Subcutaneous abdominal adipose tissue (tissue), 5 donors: ENCODE data around the gene AFMID.

Experiments
- H3K27ac ChIP-seq: one replicate; pipeline ENCODE4 v1.7.0; 2013; ENCODE audit warnings: low read depth, mild to moderate bottlenecking, inconsistent platforms, low read length, moderate library complexity
- H3K27me3 ChIP-seq, 5 donors: one replicate each; pipeline ENCODE4 v1.7.0; 2013; ENCODE audit warnings: low read length in 5 of 5, inconsistent platforms in 1 of 5; ENCODE audit not compliant: control insufficient read depth in 5 of 5, insufficient read depth in 4 of 5
- H3K36me3 ChIP-seq, 5 donors: one replicate each; pipeline ENCODE4 v1.7.0; 2013; ENCODE audit warnings: low read length in 5 of 5; ENCODE audit not compliant: control insufficient read depth in 5 of 5, insufficient read depth in 5 of 5
- H3K4me1 ChIP-seq, 5 donors: one replicate each; pipeline ENCODE4 v1.7.0; 2013; ENCODE audit warnings: low read length in 5 of 5, mild to moderate bottlenecking in 3 of 5, moderate library complexity in 1 of 5; ENCODE audit not compliant: control insufficient read depth in 5 of 5, insufficient read depth in 5 of 5
- H3K4me3 ChIP-seq, 5 donors: one replicate each; pipeline ENCODE4 v1.7.0; 2013; ENCODE audit warnings: low read length in 5 of 5, low read depth in 1 of 5
- H3K9ac ChIP-seq, 5 donors: one replicate each; pipeline ENCODE4 v1.7.0; 2013; ENCODE audit warnings: low read length in 5 of 5, mild to moderate bottlenecking in 4 of 5, moderate library complexity in 3 of 5
- H3K9me3 ChIP-seq, 5 donors: one replicate each; pipeline ENCODE4 v1.7.0; 2013; ENCODE audit warnings: low read length in 5 of 5; ENCODE audit not compliant: control insufficient read depth in 5 of 5
- donor health status: healthy.
- donor health status: healthy.
- donor health status: healthy.
- donor health status: healthy.
- donor health status: healthy.

The AFMID gene

DNA sequence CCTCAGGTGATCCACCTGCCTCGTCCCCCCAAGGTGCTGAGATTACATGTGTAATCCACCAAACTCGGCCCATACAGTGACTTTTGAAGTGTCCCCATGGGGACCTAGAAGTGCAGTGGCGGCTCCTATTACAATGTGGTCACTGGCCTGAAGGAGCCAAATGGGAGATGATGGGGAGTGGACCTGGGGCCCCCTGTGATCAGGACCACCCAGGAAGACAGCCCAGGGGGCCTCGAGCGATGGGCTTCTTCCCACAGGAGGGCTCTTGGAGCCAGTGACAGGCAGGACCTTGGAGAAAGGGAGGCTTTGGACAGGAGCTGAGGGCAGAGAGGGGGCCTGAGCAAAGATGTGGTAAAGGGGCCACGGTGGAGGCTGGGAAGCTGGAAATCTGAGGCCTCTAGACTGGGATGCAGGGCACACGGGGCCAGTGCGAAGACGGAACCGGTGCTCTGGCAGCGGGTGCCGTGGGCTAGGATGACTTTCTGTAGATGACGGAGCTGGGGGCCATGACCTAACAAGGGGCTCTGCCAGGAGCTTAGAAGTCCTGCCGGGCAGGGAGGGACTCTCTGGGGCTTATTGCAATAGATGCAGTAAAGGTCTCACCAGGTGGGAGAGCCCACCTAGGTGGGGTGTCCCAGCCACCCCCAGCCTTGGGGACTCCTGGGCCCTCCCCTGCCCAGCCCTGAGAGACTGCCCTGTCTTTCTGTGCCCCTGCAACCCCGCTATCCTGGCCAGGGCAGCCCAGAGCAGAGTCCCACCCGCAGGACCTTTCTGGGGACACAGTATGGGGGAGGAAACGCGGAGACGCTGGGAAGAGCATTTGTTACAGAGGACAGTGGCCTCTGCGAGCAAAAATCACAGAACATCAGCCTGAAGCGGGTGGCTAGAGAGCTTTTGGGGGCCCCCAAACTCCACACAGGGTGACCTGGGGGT is 43.7 kb upstream of the AFMID start:
- Histone ChIP-seq H3K4me3 (no peak overlapping the region), H3K9me3 (no peaks in the 10 kb centered on the region), H3K4me1 (peaks cover 17 to 63% (median 49%) of the 10 kb centered on the region in 5 donors), H3K27me3 (no peaks in the 10 kb centered on the region), H3K36me3 (peaks cover 0 to 3% (median 0%) of the 10 kb centered on the region in 5 donors), H3K27ac (peak overlapping the region; percentile 86), H3K9ac (peak overlapping the region in 2 of 5 donors; percentile 36 to 37)

DNA sequence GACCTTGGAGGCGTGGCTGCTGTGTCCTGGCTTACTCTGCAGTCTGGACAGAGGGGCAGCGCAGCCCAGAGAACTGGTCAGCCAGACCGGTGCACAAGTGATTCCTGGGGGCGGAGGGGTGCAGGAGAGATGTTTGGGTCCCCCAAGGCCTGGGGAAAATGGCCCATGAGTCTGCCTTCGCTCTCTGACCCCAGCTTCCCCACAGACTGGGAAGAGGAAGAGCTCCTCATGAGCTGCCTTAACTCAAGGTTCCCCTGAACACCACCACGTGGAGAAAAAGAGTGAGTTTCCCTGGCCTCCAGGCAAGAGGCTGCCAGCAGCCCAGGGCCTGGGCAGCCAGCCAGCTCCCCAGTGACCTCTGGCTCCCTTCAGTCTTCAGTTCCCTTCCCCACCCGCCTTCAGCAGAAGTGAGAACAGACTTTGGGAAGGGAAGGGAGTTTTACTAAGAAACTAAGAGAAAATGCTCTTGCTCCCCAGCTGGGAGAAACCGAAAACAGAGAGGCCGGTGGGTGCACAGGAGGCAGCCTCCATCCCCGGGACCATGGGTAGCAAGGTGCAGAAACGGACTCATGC is 42.9 kb upstream of the AFMID start:
- Histone ChIP-seq H3K27ac (peak overlapping the region; percentile 86), H3K4me3 (peak overlapping the region in 4 of 5 donors; percentile 9 to 49 (median 29)), H3K4me1 (peaks cover 17 to 60% (median 49%) of the 10 kb centered on the region in 5 donors), H3K9ac (peak overlapping the region in 4 of 5 donors; percentile 7 to 57 (median 38)), H3K9me3 (no peaks in the 10 kb centered on the region), H3K27me3 (no peaks in the 10 kb centered on the region), H3K36me3 (peaks cover 0 to 3% (median 0%) of the 10 kb centered on the region in 5 donors)

DNA sequence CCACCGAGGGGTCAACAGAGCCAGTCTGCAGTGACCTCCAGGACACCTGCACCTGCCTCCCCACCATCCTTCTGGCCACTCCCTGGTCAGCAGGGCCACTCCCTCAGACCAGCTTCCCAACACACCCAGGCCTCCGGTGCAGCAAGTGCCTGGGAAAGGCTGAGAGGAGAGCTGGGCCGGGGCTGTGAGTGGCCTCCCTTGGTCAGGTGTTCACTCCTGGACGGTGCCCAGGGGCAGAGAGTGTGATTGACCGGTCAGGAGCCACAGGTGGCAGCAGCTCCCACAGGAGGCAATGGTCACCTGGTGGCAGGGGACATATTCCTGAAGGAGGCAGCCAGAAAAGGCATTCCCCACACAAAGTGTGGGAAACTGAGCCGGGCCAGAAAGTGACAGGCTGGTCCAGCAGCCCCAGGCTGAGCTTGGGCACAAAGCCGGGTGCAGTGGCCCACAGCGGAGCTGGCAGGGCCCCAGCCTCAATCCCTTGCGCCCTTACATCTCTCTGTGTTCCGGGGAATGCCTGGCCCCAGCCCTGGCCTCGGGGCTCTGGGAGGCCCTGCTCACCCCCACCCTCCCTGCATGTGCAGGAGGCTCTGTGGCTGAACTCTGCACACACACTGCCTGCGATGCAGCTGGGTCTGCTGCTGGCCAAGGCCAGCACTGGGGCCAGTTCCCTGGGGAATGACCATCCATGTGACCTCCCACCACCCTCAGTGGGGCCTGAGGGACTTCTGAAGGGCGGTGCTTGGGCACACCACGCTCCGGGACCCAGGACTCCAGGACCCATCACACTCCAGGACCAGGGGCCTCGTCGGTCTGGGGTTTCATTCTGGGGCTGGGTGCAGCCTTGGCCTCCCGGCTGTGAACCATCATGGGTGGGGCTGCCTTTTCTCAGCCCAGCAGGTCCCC is 42.2 kb upstream of the AFMID start:
- peak overlapping the region in 4 of 5 donors; percentile 9 to 49 (median 29) for H3K4me3 ChIP-seq
- peak overlapping the region; percentile 86 for H3K27ac ChIP-seq
- peaks cover 0 to 3% (median 0%) of the 10 kb centered on the region in 5 donors for H3K36me3 ChIP-seq
- peaks cover 17 to 59% (median 49%) of the 10 kb centered on the region in 5 donors for H3K4me1 ChIP-seq
- no peaks in the 10 kb centered on the region for H3K9me3 ChIP-seq
- H3K27me3 ChIP-seq: no peaks in the 10 kb centered on the region
- peak overlapping the region in 4 of 5 donors; percentile 7 to 57 (median 30) for H3K9ac ChIP-seq

DNA sequence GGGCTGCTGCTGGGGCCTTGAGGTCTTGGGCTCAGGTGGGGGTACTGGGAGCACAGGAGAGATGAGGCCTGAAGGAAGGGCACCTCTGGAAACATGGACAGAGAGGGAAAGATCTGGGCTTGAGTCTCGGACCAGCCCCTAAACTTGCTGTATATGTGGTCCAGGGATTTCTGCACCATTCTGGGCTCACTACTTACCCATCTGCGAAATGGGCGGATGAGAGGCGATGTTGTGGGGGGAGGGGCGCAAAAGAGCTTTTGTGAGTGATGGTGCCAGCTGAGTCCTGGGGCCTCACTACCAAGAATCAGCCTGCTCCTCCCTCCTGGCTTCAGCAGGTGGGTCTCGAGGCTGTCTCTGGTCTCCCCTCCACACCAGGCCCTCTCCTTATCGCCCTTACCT is 40.7 kb upstream of the AFMID start:
- no peak overlapping the region for H3K27ac ChIP-seq
- no peaks in the 10 kb centered on the region for H3K27me3 ChIP-seq
- H3K36me3 ChIP-seq: peaks cover 0 to under 1% (median 0%) of the 10 kb centered on the region in 5 donors
- H3K4me3 ChIP-seq: no peak overlapping the region
- no peaks in the 10 kb centered on the region for H3K9me3 ChIP-seq
- no peak overlapping the region for H3K9ac ChIP-seq
- H3K4me1 ChIP-seq: peaks cover 17 to 49% (median 38%) of the 10 kb centered on the region in 5 donors

DNA sequence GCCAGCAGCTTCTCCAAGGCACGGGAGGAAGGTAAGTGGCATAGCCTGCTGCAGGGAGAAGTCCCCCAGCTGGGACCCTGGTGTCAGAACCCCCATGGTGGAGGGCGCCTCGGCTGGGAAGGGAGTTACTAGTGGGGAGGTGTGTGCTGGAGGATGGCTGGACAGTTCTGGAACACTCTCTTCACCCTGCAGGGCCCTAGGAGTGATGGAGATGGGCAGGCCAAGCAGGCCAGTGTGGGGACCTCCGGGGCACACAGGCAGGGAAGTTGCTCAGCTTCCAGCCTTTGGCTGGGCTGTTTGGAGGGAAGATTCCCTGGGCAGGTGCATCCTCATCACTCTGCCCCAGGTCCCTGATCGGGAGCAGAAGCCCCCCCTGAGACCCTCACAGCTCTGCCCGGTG is 40.3 kb upstream of the AFMID start:
- Histone ChIP-seq H3K9ac (no peak overlapping the region), H3K27ac (no peak overlapping the region), H3K36me3 (no peaks in the 10 kb centered on the region), H3K9me3 (no peaks in the 10 kb centered on the region), H3K27me3 (no peaks in the 10 kb centered on the region), H3K4me1 (peaks cover 16 to 49% (median 38%) of the 10 kb centered on the region in 5 donors), H3K4me3 (no peak overlapping the region)

DNA sequence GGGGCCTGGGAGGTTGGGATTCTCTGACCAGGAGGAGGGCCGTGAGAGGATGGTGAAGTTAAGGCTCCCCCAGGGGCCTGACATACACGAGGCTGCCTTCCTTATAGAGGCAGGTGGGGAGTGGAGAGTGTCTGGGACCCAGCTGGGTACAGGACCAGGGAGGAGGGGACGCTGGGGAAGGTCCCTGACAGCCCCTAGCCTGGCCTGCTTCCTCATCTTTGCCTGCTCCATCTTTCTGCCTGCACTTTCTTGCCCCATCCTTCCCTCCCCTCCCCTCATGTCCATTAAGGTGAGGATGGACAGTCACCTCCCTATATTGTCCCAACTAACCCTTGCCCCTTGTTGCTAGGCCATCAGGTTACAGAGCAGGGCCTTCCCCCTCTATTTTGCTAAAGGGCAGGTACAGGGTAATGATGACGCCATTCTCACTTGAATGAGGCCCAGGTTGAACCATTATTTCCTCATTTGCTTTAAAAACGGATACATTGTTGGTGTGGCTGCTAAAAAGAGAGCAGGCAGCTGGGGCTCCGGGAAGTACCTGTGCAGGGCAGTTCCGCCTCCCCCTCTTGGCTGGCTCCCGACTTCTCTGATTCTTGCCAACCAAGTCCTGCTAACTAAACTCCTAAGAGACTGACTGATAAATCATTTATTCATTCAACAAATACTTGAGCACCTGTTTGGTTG is 39.7 kb upstream of the AFMID start:
- Histone ChIP-seq H3K4me1 (peaks cover 16 to 44% (median 39%) of the 10 kb centered on the region in 5 donors), H3K36me3 (no peaks in the 10 kb centered on the region), H3K9ac (no peak overlapping the region), H3K27ac (no peak overlapping the region), H3K27me3 (no peaks in the 10 kb centered on the region), H3K4me3 (no peak overlapping the region), H3K9me3 (no peaks in the 10 kb centered on the region)

DNA sequence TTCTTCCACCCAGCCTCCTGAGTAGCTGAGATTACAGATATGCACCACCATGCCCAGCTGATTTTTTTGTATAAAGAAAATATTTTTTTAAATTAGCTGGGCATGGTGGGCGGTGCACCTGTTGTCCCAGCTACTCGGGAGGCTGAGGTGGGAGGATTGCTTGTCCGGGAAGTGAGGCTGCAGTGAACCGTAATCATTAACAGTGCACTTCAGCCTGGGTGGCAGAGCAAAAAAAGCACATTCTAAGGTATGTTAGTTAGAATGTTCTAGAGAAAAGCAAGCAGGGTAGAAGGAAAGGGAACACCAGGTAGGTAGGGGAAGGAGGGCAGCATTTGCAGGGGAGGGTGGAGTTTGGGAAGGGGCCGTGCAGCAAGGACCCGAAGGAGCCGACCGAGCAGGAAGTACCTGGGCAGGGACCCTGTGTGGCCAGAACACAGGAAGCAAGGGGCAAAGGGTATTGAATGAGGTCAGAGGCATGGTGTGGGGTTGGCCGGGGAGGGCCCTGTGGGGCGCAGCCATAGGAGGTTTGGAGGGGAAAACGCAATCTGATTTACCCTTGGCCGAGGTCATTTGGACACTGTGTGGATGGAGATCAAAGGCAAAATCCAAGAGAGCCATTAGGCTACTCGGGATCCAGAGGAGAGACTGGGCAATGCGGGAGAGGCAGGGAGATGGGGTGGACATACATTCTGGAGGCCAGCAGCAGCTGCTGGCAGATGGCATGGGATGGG is 38.7 kb upstream of the AFMID start:
- no peaks in the 10 kb centered on the region for H3K36me3 ChIP-seq
- H3K27me3 ChIP-seq: no peaks in the 10 kb centered on the region
- no peak overlapping the region for H3K4me3 ChIP-seq
- H3K9me3 ChIP-seq: no peaks in the 10 kb centered on the region
- peaks cover 16 to 42% (median 35%) of the 10 kb centered on the region in 5 donors for H3K4me1 ChIP-seq
- no peak overlapping the region for H3K9ac ChIP-seq
- no peak overlapping the region for H3K27ac ChIP-seq

DNA sequence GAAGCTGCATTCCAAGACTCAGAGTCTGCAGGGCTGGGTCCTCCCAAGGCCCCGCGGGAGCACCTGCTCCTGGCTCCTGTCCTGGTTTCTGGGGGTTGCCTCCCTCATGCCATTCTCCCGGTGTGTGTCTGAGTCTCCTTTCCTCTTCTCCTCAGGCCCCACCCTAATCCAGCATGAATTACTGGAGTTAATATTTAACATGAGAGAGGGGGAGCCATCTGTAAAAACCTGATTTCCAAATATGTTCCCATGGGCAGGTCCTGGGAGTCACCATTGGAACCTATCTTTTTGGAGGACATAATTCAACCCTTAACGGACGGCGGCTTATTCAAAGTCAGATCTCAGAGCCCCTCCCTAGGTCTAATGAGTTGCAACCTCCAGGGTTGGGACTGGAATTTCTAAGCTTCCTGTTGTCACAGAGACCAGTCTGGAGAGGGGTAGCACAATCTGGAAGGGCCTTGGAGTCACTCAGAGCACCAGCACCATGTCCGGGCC is 35.6 kb upstream of the AFMID start:
- H3K9ac ChIP-seq: no peak overlapping the region
- H3K4me3 ChIP-seq: no peak overlapping the region
- H3K4me1 ChIP-seq: peaks cover 0 to 17% (median 10%) of the 10 kb centered on the region in 5 donors
- no peak overlapping the region for H3K27ac ChIP-seq
- no peaks in the 10 kb centered on the region for H3K9me3 ChIP-seq
- H3K27me3 ChIP-seq: no peaks in the 10 kb centered on the region
- H3K36me3 ChIP-seq: no peaks in the 10 kb centered on the region
